Sigmoid colon (tissue), 3 donors: ENCODE results near the gene SLX4.

Experiments used
- CTCF ChIP-seq, 4 experiments: fragments of 450-650 bp in 3 of 4; fragments of 200-600 bp in 1 of 4; IDR thresholded peaks; one replicate each; pipeline ENCODE4 v1.5.1; 2016 to 2019; ENCODE audit warnings: antibody characterized with exemption in 4 of 4, mild to moderate bottlenecking in 3 of 4, moderate library complexity in 2 of 4
- POLR2A ChIP-seq, 2 donors: fragments of 450-650 bp; IDR thresholded peaks; one replicate each; pipeline ENCODE4 v1.6.1; 2016; ENCODE audit warnings: antibody characterized with exemption in 2 of 2, mild to moderate bottlenecking in 2 of 2, moderate library complexity in 2 of 2

GRCh38 chr16:3579776-3580175 is 31.6 kb downstream of the SLX4 start:
- TF ChIP-seq POLR2A (IDR thresholded peaks at IDR 0.05) (no peak), CTCF (IDR thresholded peaks at IDR 0.05) (no peak)
